ENCODE measurements around the gene MAEA.
"Not testable (repeated sequence)": the region's sequence is repeated elsewhere in the genome, so short reads cannot be mapped to it uniquely, and the experiment has no call there.

The MAEA gene

DNA sequence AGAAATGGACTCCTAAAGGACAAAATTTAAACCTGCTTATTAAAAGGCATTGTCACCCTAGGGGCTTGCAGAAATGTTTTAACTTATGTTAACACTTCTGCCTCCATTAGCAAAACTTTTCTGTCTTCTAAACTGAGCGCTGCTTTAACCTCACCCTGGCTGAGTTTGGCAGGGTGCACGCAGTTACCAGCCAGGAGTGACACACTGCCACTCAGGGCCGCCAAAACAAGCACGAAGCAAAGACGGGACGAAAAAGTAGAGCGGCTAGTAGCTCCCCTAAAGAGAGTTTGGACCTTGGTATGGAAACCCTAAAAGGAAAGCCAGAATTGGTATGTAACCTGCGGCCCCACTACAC, 33.6 kb downstream of the MAEA start:
- Histone ChIP-seq H3K9ac (ENCODE audit: low read length) (no peak overlapping the region), H3K4me2 (ENCODE audit: low read depth, low read length, poor library complexity, severe bottlenecking) (no peak overlapping the region), H3K9me2 (replicated peaks; ENCODE audit: insufficient read depth, low read length) (no peaks in the 10 kb centered on the region), H3K4me3 (ENCODE audit: insufficient read depth, low read length, poor library complexity, severe bottlenecking) (no peak overlapping the region), H3K9me3 (ENCODE audit: insufficient read depth, low read length) (no peaks in the 10 kb centered on the region), H3K79me2 (ENCODE audit: insufficient read depth, low read length) (no peaks in the 10 kb centered on the region), H2AFZ (ENCODE audit: low read depth, low read length, severe bottlenecking) (no peak overlapping the region), H3K36me3 (ENCODE audit: low read length) (no peaks in the 10 kb centered on the region), H3K27ac (ENCODE audit: low read depth, low read length) (no peak overlapping the region), H3F3A (ENCODE audit: insufficient read depth) (no peaks in the 10 kb centered on the region), H3K27me3 (ENCODE audit: low read length) (no peaks in the 10 kb centered on the region), H4K20me1 (ENCODE audit: low read depth, low read length) (no peaks in the 10 kb centered on the region)
- TF ChIP-seq, protein P1, sequence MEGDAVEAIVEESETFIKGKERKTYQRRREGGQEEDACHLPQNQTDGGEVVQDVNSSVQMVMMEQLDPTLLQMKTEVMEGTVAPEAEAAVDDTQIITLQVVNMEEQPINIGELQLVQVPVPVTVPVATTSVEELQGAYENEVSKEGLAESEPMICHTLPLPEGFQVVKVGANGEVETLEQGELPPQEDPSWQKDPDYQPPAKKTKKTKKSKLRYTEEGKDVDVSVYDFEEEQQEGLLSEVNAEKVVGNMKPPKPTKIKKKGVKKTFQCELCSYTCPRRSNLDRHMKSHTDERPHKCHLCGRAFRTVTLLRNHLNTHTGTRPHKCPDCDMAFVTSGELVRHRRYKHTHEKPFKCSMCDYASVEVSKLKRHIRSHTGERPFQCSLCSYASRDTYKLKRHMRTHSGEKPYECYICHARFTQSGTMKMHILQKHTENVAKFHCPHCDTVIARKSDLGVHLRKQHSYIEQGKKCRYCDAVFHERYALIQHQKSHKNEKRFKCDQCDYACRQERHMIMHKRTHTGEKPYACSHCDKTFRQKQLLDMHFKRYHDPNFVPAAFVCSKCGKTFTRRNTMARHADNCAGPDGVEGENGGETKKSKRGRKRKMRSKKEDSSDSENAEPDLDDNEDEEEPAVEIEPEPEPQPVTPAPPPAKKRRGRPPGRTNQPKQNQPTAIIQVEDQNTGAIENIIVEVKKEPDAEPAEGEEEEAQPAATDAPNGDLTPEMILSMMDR (IDR thresholded peaks at IDR 0.05; ENCODE audit: insufficient read depth, low read length, poor library complexity, severe bottlenecking), result no peak
- TF ChIP-seq EZH2phosphoT487 (conservative IDR thresholded peaks at IDR 0.05; ENCODE audit: low read length), result no peak

GRCh38 chr4:1323635-1324442, 34.1 kb downstream of the MAEA start:
- Histone ChIP-seq H3K27me3 (ENCODE audit: low read length) (no peaks in the 10 kb centered on the region), H3K4me2 (ENCODE audit: low read depth, low read length, poor library complexity, severe bottlenecking) (no peak overlapping the region), H4K20me1 (ENCODE audit: low read depth, low read length) (no peaks in the 10 kb centered on the region), H3K27ac (ENCODE audit: low read depth, low read length) (no peak overlapping the region), H3K9ac (ENCODE audit: low read length) (no peak overlapping the region), H3K4me3 (ENCODE audit: insufficient read depth, low read length, poor library complexity, severe bottlenecking) (no peak overlapping the region), H3K9me2 (replicated peaks; ENCODE audit: insufficient read depth, low read length) (no peaks in the 10 kb centered on the region), H2AFZ (ENCODE audit: low read depth, low read length, severe bottlenecking) (no peak overlapping the region), H3K79me2 (ENCODE audit: insufficient read depth, low read length) (no peaks in the 10 kb centered on the region), H3K9me3 (ENCODE audit: insufficient read depth, low read length) (no peaks in the 10 kb centered on the region), H3K36me3 (ENCODE audit: low read length) (no peaks in the 10 kb centered on the region), H3F3A (ENCODE audit: insufficient read depth) (no peaks in the 10 kb centered on the region)
- TF ChIP-seq, protein P1 (IDR thresholded peaks at IDR 0.05; ENCODE audit: insufficient read depth, low read length, poor library complexity, severe bottlenecking), result no peak
- TF ChIP-seq EZH2phosphoT487 (conservative IDR thresholded peaks at IDR 0.05; ENCODE audit: low read length), result no peak

DNA sequence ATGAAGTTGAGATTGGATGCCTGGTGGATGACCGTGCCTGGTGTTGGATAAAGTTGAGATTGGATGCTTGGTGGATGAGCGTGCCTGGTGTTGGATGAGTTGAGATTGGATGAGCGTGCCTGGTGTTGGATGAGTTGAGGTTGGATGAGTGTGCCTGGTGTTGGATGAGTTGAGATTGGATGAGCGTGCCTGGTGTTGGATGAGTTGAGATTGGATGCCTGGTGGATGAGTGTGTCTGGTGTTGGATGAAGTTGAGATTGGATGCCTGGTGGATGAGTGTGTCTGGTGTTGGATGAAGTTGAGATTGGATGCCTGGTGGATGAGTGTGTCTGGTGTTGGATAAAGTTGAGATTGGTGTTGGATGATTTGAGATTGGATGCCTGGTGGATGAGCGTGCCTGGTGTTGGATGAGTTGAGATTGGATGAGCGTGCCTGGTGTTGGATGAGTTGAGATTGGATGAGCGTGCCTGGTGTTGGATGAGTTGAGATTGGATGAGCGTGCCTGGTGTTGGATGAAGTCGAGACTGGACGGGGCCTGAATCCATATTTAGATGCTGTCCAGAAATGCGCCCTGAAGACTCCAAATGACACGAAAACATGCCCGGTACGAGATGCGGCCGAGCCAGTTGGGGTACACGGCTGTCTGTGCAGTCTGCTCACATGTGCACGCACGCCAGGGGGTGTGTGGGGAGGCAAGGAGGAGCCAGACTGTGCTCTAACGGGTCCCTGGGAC, 34.9 kb downstream of the MAEA start:
- not testable (repeated sequence) for H3K27me3 ChIP-seq (ENCODE audit: low read length); H3K36me3 ChIP-seq (ENCODE audit: low read length); H3K79me2 ChIP-seq (ENCODE audit: insufficient read depth, low read length); H3K27ac ChIP-seq (ENCODE audit: low read depth, low read length); H3K4me3 ChIP-seq (ENCODE audit: insufficient read depth, low read length, poor library complexity, severe bottlenecking); H2AFZ ChIP-seq (ENCODE audit: low read depth, low read length, severe bottlenecking); H3F3A ChIP-seq (ENCODE audit: insufficient read depth); H3K4me2 ChIP-seq (ENCODE audit: low read depth, low read length, poor library complexity, severe bottlenecking); H3K9me2 ChIP-seq (replicated peaks; ENCODE audit: insufficient read depth, low read length); H3K9ac ChIP-seq (ENCODE audit: low read length); H3K9me3 ChIP-seq (ENCODE audit: insufficient read depth, low read length); H4K20me1 ChIP-seq (ENCODE audit: low read depth, low read length)

DNA sequence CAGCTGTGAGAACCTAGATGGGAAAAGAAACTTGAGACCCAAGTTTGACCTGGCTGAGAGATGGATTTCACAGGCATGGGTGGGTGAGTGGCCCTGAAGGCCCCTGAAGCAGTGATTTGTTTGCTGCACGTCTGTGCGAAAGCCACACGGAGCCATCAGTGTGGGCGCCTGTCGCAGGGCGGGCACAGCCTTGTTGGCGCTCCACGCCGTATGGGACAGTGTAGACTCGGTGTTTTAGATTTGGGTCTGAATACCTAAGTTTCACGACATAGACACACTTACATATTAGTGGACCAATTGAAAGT, 35.4 kb downstream of the MAEA start:
- Histone ChIP-seq H3K4me2 (ENCODE audit: low read depth, low read length, poor library complexity, severe bottlenecking) (no peak overlapping the region), H3K9me3 (ENCODE audit: insufficient read depth, low read length) (no peaks in the 10 kb centered on the region), H3K4me3 (ENCODE audit: insufficient read depth, low read length, poor library complexity, severe bottlenecking) (no peak overlapping the region), H2AFZ (ENCODE audit: low read depth, low read length, severe bottlenecking) (no peak overlapping the region), H3K36me3 (ENCODE audit: low read length) (no peaks in the 10 kb centered on the region), H4K20me1 (ENCODE audit: low read depth, low read length) (no peaks in the 10 kb centered on the region), H3F3A (ENCODE audit: insufficient read depth) (no peaks in the 10 kb centered on the region), H3K9me2 (replicated peaks; ENCODE audit: insufficient read depth, low read length) (no peaks in the 10 kb centered on the region), H3K79me2 (ENCODE audit: insufficient read depth, low read length) (no peaks in the 10 kb centered on the region), H3K27ac (ENCODE audit: low read depth, low read length) (no peak overlapping the region), H3K9ac (ENCODE audit: low read length) (no peak overlapping the region), H3K27me3 (ENCODE audit: low read length) (no peaks in the 10 kb centered on the region)
- TF ChIP-seq, protein P1 (IDR thresholded peaks at IDR 0.05; ENCODE audit: insufficient read depth, low read length, poor library complexity, severe bottlenecking), result no peak
- TF ChIP-seq EZH2phosphoT487 (conservative IDR thresholded peaks at IDR 0.05; ENCODE audit: low read length), result no peak
